Upper lobe of left lung (tissue), 6 donors: Measurements from ENCODE around the gene NAT14. TPM values are rescaled to one million over a fixed set of nuclear protein-coding genes. Genes with fewer than 3 reads are reported as not detected.

Experiments used
- ATAC-seq, 2 donors: fragments of 200-7000 bp; cut with Tn5 transposase; one replicate each; pipeline ENCODE4 v1.9.1; 2022; ENCODE audit warnings: mild to moderate bottlenecking in 2 of 2, moderate library complexity in 2 of 2; ENCODE audit not compliant: low FRiP score in 2 of 2
- DNase-seq, 2 donors: peaks; one replicate each; pipeline ENCODE4 v3.0.0-alpha.2; 2019 to 2020
- H3K27ac ChIP-seq, 4 donors: fragments of 200-600 bp; sonication (generic); one replicate each; pipeline ENCODE4 v1.5.1; 2016 to 2019
- H3K27me3 ChIP-seq, 4 donors: fragments of 200-600 bp; sonication (generic); one replicate each; pipeline ENCODE4 v1.5.1; 2017 to 2019
- H3K36me3 ChIP-seq, 4 donors: fragments of 200-600 bp; sonication (generic); one replicate each; pipeline ENCODE4 v1.5.1; 2016 to 2019
- H3K4me1 ChIP-seq, 4 donors: fragments of 200-600 bp; sonication (generic); one replicate each; pipeline ENCODE4 v1.5.1; 2018 to 2019
- H3K4me3 ChIP-seq, 4 donors: fragments of 200-600 bp; sonication (generic); one replicate each; pipeline ENCODE4 v1.5.1; 2017 to 2019; ENCODE audit warnings: mild to moderate bottlenecking in 2 of 4, moderate library complexity in 1 of 4
- H3K9me3 ChIP-seq, 4 donors: fragments of 200-600 bp; sonication (generic); one replicate each; pipeline ENCODE4 v1.5.1; 2018 to 2019
- CTCF ChIP-seq, 6 experiments: fragments of 450-650 bp in 4 of 6; fragments of 200-600 bp in 2 of 6; sonication (generic) in 2 of 6; IDR thresholded peaks; one replicate each; pipeline ENCODE4 v1.5.1; 2016 to 2019; ENCODE audit warnings: antibody characterized with exemption in 6 of 6
- EP300 ChIP-seq, 4 donors: sonication (generic); formaldehyde crosslinking; IDR thresholded peaks; one replicate each; pipeline ENCODE4 v1.5.1; 2017; ENCODE audit warnings: antibody characterized with exemption in 4 of 4, control low read depth in 2 of 4
- POLR2A ChIP-seq, 4 donors: fragments of 450-650 bp; IDR thresholded peaks; one replicate each; pipeline ENCODE4 v1.5.1; 2016 to 2017; ENCODE audit warnings: antibody characterized with exemption in 4 of 4, mild to moderate bottlenecking in 2 of 4
- POLR2AphosphoS5 ChIP-seq, 2 donors: sonication (generic); formaldehyde crosslinking; IDR thresholded peaks; one replicate each; pipeline ENCODE4 v1.5.1; 2017; ENCODE audit warnings: antibody characterized with exemption in 2 of 2
- WGBS, 2 donors: methylation state at CpG; one replicate each; pipeline ENCODE4 v1.1.5; 2017 to 2018; 5-methylcytosine and 5-hydroxymethylcytosine counted together
- total RNA-seq, 6 donors: library from RNA; depleted of rRNA in 4 of 6; stranded (reverse); fragments of >200 nt in 4 of 6; gene quantifications; one replicate each; pipeline versions ENCODE4 v1.1.0 to v1.2.1, GENCODE V29; 2016 to 2021
- donor health status: DM: no; HTN: no; CAD: no; lungs with moderate emphysema.
- donor health status: DM: no; HTN: yes; CAD: no; lungs with severe emphysema.

NAT14 gene
- total RNA-seq, 6 donors from 2014 or later: 13.1 to 19.2 (median 16.3) TPM

- Histone ChIP-seq H3K27ac (no peak overlapping the region), H3K4me3 (no peak overlapping the region), H3K9me3 (no peaks in the 10 kb centered on the region), H3K36me3 (peaks cover 4 to 30% (median 24%) of the 10 kb centered on the region in 4 donors), H3K4me1 (peaks cover 16 to 25% (median 21%) of the 10 kb centered on the region in 4 donors), H3K27me3 (no peaks in the 10 kb centered on the region)
- peak in 1 of 2 donors; percentile 78 for DNase-seq
- TF ChIP-seq POLR2A (IDR thresholded peaks at IDR 0.05): no peak
- no peak for ATAC-seq
- WGBS, 2 donors: 83 to 86% methylated on average over 17 of the region's 17 CpGs
Observed at GRCh38 chr19:55479045-55479444, 5.9 kb upstream of the NAT14 start.

GRCh38 chr19:55479451-55480230 is 5.3 kb upstream of the NAT14 start:
- H3K36me3 ChIP-seq: peaks cover 4 to 30% (median 24%) of the 10 kb centered on the region in 4 donors
- H3K4me1 ChIP-seq: peaks cover 22 to 31% (median 27%) of the 10 kb centered on the region in 4 donors

GRCh38 chr19:55481148-55481793 is 3.7 kb upstream of the NAT14 start:
- WGBS, 2 donors: 96 to 97% methylated on average over 13 to 36 of the region's 52 CpGs
- no peaks in the 10 kb centered on the region for H3K27me3 ChIP-seq
- H3K36me3 ChIP-seq: peaks cover 4 to 30% (median 24%) of the 10 kb centered on the region in 4 donors
- DNase-seq (peak in 1 of 2 donors; percentile 83), ATAC-seq (no peak)
- no peaks in the 10 kb centered on the region for H3K9me3 ChIP-seq
- H3K4me1 ChIP-seq: peaks cover 30 to 39% (median 37%) of the 10 kb centered on the region in 4 donors
- TF ChIP-seq CTCF (IDR thresholded peaks at IDR 0.05): no peak
- TF ChIP-seq POLR2A (IDR thresholded peaks at IDR 0.05): no peak
- TF ChIP-seq POLR2AphosphoS5 (IDR thresholded peaks at IDR 0.05): no peak
- no peak for TF ChIP-seq EP300 (IDR thresholded peaks at IDR 0.05)
- H3K4me3 ChIP-seq: no peak overlapping the region
- no peak overlapping the region for H3K27ac ChIP-seq

More at GRCh38 chr19:55479451-55480230, 5.3 kb upstream of the NAT14 start:
- 70 to 72% methylated on average over 14 to 15 of the region's 15 CpGs for WGBS, 2 donors
- DNase-seq (no peak), ATAC-seq (no peak)
- H3K4me3 ChIP-seq: no peak overlapping the region
- no peaks in the 10 kb centered on the region for H3K9me3 ChIP-seq
- H3K27ac ChIP-seq: no peak overlapping the region
- H3K27me3 ChIP-seq: no peaks in the 10 kb centered on the region
- no peak for TF ChIP-seq POLR2A (IDR thresholded peaks at IDR 0.05)
- TF ChIP-seq CTCF (IDR thresholded peaks at IDR 0.05): no peak
- TF ChIP-seq EP300 (IDR thresholded peaks at IDR 0.05): no peak
- TF ChIP-seq POLR2AphosphoS5 (IDR thresholded peaks at IDR 0.05): no peak

GRCh38 chr19:55481794-55482155 is 3.2 kb upstream of the NAT14 start:
- H3K9me3 ChIP-seq: no peaks in the 10 kb centered on the region
- H3K36me3 ChIP-seq: peaks cover 4 to 30% (median 24%) of the 10 kb centered on the region in 4 donors
- TF ChIP-seq EP300 (IDR thresholded peaks at IDR 0.05) (no peak), CTCF (IDR thresholded peaks at IDR 0.05) (no peak), POLR2A (IDR thresholded peaks at IDR 0.05) (no peak), POLR2AphosphoS5 (IDR thresholded peaks at IDR 0.05) (no peak)
- WGBS, 2 donors: 96% methylated on average over 5 of the region's 40 CpGs; no CpG with 5 or more reads in 1 of the 2 donors
- ATAC-seq: no peak
- DNase-seq: no peak
- no peaks in the 10 kb centered on the region for H3K27me3 ChIP-seq
- peaks cover 35 to 44% (median 42%) of the 10 kb centered on the region in 4 donors for H3K4me1 ChIP-seq
- H3K4me3 ChIP-seq: no peak overlapping the region
- no peak overlapping the region for H3K27ac ChIP-seq

- WGBS, 2 donors: 93 to 96% methylated on average over 23 to 53 of the region's 83 CpGs
- ATAC-seq (no peak), DNase-seq (peak in 1 of 2 donors; percentile 86)
- Histone ChIP-seq H3K4me1 (peaks cover 40 to 47% (median 44%) of the 10 kb centered on the region in 4 donors), H3K27me3 (no peaks in the 10 kb centered on the region), H3K36me3 (peaks cover 4 to 30% (median 24%) of the 10 kb centered on the region in 4 donors), H3K9me3 (no peaks in the 10 kb centered on the region), H3K27ac (no peak overlapping the region), H3K4me3 (no peak overlapping the region)
- TF ChIP-seq CTCF (IDR thresholded peaks at IDR 0.05) (no peak), EP300 (IDR thresholded peaks at IDR 0.05) (no peak), POLR2AphosphoS5 (IDR thresholded peaks at IDR 0.05) (no peak), POLR2A (IDR thresholded peaks at IDR 0.05) (no peak)
Observed at GRCh38 chr19:55482156-55482961, 2.6 kb upstream of the NAT14 start.
